GM19328 (cell line): Measurements from ENCODE around the gene FOXRED2.
A peak's percentile ranks its signal among the peaks of the same experiment; 100 is the strongest.
"Not testable (repeated sequence)": the region's sequence is repeated elsewhere in the genome, so short reads cannot be mapped to it uniquely, and the experiment has no call there.

ENCODE experiments used
- ATAC-seq: cut with Tn5 transposase; IDR thresholded peaks from one replicate; pipeline ENCODE4 v1.9.1; 2021; ENCODE audit warnings: mild to moderate bottlenecking, moderate library complexity; ENCODE audit not compliant: unreplicated experiment

FOXRED2 gene

DNA sequence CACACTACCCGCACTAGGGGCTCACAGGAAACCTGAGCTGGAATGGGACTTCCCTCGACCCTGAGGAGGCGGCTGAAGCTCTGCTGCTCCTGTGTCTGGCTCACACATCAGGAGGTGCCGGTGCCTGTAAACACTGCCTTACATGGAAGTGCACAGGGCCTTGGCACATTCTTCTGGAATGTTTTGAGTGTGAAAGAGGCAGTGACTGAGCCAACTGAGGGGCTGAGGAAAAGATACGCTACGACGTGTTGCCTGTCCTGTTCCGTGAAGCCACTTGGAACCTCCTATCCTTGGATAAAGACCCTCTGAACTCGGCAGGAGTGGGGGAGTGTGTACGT, 35.9 kb downstream of the FOXRED2 start:
- no peak for ATAC-seq

DNA sequence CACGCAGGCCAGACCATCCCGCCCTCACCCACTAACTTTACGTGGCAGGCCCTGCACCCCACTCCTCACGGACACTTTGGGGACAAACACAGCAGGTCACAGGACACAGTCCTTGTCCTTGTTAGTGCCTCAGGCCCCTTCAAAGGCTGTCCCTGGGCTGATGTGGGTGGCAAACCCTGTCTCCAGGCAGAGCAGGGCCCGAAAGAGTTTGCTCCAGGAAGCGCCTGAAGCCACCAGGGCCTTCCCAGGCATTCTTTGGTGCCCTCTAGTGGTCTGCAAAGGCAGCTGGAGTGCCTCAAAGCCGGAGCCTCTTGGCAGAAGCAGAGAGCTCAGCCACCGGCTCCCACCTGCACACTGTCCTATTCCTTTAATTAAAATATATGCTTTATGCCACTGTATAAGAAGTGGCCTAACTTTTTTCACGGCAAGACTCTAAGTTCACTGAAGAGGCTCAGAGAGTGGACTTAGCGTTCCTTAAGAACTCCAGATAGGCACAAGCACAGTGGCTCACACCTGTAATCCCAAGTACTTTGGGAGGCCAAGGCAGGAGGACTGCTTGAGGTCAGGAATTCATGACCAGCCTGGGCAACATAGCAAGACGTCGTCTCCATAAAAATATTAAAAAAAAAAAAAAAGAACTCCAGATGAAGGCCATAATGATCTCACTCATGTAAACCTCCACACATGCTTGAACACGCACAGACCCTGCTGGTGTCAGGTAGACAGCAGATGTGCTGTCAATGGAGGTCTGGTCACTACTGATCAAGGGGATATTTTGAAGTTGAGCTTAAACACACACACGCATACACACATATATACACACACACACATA, 36.5 kb downstream of the FOXRED2 start:
- no peak for ATAC-seq

DNA sequence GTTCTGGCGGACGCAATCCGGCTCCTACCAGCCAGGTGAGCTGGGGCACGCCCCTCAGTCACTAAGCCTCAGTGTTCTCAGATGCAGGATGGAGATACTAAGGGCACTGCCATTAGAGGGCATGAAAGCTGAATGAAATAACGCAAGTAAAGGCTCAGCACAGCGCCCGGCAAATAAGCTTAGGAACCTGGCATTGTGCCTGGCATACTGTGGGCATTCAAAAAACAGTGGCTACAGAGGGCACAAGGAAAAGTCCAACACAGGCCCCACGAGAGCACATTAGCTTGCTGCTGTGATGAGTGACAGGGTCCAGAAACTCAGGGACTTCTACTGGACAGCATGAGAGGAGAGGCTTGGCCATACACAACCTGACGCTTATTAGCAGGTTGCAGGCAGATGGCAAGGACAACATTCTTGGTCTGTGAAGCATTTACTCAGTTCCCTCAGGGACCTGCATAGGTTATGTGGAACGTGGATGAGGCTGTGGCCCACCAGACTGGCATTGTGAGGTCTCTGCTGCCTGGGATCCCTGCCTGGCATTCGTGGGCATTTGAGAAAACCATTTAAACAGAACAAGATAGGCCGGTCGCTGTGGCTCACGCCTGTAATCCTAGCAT, 37.6 kb downstream of the FOXRED2 start:
- no peak for ATAC-seq

DNA sequence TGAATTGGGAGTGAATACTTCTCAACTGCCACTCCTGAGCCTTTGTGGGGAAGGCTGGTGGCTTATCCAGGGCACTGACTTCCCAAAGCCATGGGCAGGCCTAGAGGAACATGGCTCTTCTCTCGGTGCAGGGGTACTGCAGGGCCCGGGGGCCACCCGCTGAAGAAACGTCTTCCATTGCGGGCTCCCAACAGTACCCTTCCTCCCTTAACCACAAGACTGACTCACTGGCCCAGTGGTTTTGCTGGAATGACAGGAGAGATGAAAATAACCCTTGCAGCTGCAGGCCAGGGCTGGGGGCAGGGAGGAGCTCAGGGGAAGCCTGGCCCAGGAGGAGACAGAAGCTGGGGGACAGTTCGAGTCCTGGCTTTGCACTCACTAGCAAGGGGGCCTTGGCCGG, 38.9 kb downstream of the FOXRED2 start:
- ATAC-seq: no peak

DNA sequence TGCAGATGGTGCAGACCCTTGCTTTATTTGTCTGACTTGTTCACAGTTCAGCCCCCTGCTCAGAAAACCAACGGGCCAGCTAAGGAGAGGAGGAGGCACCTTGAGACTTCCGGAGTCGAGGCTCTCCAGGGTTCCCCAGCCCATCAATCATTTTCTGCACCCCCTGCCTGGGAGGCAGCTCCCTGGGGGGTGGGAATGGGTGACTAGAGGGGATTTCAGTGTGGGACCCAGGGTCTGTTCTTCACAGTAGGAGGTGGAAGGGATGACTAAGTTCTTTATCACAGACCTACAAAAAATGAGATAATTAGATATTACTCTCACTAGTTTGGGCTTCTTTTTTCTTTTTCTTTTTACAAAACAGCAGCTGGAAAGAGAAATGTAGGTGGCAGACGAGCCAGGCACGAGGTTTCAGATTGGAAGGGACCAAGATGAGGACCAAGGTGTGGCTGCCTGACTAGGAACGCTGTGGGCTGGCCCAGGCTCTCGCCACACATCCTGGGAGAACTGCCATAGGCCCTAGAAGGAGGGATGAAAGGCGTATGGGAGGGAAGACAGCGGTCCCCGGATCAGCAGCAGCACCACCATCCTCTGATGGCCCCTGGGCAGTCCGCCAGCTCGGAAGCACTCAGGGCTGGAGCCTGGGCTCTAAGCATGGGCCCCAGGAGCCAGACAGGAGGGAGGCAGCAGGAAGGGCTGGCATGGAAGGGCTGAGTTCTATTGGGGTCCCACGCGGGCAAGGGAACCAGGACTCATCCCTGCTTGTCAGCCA, 39.6 kb downstream of the FOXRED2 start:
- no peak for ATAC-seq

DNA sequence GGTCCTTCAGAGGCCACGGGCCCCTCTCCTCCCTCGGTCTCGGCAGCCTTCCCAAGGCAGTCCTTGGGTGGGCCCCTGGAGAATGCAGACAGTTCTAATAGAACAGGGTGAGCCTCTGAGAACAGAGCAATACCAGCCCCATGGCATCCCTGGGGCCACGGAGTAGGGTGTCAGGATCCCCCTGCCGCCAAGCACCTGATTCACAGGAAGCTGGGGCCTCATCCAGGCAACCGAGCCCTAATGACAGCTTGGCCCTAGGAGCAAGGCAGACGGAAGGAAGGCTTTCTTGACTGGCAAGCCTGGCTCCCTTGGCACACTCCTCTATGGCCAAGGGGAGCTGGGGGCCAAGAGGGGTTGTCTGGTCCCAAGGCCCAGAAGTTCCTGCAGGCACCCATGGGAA, 40.6 kb downstream of the FOXRED2 start:
- ATAC-seq: no peak

DNA sequence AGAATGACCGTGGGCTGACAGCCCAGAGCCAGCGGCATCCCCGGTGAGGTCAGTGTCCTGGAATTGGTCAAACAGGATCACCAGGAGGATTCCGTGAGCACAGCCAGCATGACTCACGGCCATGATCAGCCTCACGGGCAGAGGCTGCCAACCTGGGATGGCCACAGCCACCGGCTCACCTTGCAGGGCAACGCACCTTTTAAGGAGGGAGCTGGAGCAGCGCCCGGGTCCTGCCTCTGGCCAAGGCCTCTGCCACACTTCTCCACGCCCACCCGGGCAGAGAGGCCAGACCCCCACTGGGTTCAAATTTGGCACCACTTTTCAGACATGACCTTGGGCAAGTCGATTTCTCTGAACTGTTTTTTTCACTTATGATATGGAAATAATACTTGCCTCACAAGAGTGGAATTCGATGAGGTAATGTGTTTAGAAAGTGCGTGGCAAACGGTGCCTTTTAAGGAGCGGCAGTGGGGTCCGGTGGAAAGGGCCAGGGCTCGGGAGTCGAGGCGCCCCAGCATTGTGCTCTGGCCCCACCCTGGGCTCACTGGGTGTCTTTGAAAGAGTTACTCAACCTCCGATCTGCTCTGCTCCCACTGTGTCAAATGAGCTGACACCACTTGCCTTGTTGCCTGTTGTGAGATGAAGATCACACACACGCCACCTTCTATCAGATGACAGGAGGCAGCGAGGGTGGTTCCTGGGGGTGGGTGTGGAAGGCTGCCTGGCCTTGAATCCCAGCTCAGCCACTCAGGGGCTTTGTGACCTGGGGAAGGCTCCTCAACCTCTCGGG, 41.4 kb downstream of the FOXRED2 start:
- ATAC-seq: no peak

DNA sequence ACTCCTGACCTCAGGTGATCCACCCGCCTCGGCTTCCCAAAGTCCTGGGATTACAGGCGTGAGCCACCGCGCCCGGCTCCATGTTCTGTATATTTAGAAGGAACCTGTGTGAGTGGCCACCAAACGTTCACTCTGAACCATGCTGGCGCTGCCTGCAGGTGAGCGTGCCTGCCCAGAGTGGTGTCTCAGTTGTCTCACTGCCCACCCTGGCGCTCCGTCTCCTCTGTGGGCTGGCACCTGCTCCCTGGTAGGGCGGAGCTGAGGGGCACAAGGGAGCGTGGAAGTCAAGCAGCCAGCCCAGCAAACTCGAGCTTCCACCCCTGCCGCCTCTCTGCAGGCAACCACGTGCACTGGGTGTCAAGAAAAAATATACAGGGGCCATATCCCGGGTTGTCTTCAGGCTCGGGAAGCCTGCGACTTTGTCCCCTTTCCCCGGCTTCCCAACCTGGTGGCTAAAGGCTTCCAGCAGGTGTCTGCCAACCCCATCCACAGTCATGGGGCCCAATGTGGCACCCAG, 42.1 kb downstream of the FOXRED2 start:
- ATAC-seq: no peak

DNA sequence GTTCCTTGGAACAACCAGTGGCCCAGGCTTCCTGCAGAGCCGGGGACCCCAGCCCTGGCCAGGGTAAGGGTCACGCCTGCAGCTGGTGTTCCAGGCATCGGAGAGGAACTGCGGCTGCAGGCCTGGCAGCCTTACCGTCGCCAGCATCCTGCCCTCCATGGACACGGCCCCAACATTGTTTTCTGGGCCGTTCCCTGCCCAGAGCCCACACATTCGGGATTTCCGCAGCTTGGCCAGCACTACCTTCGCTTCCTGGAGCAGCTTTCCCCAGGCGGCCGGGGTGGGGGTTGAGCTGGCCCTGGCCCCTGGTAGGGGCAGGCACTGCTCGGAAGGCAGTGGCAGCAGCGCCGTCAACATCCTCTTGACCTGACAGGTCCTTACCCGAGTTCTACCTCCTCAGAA, 43.1 kb downstream of the FOXRED2 start:
- no peak for ATAC-seq

DNA sequence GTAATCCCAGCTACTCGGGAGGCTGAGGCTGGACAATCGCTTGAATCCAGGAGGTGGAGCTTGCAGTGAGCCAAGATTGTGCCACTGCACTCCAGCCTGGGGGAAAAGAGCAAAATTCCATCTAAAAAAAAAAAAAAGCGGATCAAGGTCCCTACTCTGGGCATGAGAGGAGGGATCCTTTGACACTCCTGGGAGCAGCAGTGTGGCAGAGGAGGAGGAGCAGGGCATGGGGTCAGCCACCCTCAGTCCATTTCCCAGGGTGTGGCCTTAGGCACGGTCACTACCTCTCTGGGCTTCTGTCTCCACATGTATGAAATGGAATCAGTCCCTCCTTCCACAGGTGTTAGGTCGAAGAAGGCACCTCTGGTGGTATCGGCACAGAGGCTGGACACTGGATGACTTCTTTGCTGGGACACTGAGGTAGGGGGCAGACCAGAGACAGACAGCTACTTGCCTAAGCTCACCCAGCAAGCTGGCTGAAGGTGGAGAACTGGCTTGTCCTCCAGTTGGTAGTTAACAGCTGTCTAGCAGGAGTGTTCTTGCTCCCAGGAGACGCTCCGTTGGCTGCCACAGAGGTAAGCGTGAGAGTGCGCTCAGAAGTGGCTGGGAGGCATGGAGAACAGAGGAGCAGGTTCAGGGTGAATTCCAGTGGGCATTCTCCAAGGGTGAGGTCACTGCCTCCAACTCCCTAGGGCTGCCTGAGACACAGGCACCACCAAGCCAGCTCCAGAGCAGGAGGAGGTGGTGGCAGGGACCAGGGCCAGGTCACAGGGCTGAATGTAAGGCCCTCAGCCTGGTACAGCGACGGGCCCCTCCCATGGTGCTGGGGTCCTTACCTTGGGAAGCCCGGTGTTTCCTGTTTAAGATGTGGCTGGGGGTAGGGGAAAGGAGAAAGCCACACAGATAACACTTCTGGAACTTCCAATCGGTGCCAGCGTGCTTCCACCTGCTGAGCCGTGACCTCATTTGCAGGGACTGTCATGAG, 44.9 kb downstream of the FOXRED2 start:
- no peak for ATAC-seq

DNA sequence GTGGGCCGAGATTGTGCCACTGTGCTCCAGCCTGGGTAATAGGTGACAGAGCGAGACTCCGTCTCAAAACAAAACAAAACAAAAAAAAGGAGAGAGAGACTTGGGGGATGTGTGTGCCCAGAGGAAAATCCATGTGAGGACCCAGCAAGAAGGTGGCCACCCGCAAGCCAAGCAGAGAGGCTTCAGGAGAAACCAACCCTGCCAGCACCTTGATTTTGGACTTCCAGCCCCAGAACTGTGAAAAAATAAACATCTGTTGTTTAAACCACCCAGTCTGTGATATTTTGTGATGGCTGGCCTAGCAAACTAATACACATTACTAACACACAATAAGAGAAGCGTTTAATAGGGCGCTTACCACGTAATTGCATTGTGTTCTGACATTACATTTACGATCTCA, 46.6 kb downstream of the FOXRED2 start:
- no peak for ATAC-seq

DNA sequence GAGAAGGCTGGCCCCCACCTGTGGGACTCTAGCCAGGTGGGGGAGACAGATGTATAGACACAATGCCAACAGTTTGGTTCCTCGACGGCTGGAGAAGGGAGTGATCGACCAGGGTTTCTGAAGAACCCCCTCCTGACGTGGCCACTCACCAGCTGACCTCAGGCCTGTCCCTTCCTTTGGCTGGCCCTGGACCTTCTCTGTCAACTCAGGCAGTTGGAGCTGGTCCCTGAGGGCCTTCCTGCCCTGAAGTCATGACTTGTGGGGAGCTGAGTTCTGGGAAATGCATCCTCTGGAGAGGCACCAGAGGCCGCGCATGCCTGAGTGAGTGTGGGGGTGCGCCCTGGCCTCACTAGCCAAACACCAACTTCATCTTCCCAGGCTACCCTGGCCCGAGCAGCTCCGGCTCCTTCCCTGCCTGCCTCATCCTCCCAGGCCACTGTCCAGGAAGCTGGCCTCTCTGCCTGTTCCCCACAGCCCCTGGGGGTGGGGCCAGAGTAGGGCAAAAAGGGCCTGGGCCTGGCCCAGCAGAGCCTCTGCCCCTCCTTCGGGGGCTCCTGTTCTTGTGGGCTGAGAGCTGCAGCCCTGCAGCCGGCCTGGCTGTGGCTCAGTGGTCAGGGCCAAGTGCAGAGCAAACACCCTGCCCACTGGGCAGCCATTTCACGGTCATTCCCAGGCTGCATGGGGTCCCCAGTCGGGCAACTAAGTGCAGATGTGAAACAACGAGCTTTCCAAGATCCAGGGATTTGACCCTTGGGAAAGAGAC, 49.0 kb downstream of the FOXRED2 start:
- ATAC-seq: no peak

DNA sequence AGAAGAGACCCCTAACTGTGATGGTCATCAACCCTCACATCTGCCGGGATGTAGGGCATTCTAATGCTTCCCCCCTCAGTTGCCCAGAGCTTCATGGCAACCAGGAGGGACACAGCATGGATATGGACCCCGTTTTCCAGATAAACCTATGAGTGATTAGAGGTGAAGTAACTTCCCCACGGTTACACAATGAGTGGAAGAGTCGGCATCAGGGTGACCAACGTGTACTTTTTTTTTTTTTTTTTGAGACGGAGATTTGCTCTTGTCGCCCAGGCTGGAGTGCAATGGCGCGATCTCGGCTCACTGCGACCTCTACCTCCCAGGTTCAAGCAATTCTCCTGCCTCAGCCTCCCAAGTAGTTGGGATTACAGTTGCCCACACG, 50.4 kb downstream of the FOXRED2 start:
- ATAC-seq: no peak

DNA sequence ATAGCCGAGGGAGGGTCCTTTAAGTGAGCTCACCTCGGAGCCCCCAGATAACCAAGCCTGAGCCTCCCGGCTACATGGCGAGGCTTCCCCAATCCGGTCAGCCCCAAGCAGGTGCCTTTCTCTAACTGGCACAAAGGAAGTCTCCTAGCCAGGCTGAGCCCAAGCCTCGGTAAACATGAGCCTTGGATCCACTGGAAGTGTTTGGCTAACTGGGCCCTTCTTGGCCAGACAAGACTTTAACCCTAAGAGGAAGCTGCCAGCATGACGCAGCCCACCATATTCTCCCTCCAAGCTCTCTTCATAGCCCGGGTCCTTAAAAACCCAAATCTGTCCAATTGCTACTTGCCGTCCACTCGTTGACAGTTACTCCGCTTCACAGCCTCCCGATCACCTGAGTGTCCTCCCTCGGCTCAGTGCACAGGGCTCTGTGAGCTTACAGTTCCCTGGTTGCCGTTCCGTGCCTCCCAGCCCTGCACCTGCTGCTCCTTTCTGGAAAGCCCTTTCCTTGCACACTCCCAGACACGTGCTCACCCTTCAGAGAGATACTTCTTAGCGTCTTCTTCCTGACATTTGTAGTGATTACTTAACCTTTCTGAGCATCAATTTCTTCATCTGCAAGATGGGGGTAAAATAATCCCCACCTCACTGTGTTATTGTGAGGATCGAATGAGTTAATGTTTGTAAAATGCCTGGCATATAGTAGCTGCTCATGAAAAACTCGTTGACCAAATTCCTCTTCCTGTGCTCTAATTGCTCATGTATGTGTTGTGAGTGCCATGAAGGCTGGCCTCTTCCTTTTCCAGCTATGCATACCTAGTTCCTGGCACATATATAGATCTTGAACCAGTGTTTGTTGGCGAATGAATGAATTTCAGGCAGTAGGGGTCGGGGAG, 51.0 kb downstream of the FOXRED2 start:
- ATAC-seq: no peak

DNA sequence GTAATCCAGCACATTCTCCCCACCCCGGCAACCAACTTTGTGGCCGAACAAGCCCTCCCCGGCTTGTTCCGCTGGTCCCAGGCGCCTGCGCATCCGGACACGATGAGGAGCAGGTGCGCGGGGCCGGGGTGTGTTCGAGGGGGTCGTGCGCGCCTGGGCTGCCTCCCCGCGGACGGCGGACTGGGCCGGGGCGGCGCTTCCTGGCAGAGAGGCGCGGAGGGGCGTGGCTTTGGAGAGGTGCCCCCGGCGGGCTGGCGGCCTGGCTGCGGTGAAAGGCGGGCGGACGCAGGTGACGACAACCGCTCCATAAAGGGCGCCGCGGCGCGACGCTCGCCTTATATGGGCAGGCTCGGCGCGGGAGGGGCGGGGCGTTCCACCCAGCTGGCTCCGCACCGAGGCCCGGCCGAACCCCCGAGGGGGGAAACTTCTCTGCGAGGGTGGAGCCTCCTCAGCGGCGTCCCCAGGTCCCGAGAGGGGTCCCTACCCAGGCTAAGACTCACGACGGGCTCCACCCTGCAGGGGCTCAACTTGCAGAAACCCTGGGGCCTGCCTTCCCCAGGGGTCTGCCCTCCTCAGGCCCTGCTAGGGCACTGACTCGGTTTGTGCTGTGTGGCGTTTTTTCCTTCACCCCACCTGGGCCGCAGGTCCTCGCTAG, 51.8 kb downstream of the FOXRED2 start:
- ATAC-seq: peak; percentile 53

DNA sequence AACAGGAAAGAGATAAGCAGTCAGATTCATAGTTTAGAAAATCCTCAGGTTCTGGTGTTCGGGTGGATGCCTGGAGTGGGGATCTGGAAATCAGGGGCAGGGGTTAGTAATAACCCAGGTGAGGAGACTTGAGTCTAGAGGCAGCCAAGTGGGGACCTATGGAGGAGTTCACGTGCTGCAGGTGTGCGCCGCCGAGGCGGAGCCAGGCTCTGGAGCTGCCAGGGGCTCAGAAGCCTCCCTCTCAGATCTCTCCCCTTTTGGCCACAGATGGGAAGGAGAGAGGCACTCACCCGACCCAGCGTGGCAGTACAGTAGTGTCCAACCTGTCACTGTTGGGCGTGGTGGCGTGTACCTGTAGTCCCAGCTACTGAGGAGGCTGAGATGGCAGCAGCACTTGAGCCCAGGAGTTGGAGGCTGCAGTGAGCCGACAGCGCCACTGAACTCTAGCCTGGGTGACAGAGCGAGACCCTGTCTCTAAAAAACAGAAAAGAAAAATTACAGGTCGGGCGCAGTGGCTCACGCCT, 52.9 kb downstream of the FOXRED2 start:
- ATAC-seq: no peak

DNA sequence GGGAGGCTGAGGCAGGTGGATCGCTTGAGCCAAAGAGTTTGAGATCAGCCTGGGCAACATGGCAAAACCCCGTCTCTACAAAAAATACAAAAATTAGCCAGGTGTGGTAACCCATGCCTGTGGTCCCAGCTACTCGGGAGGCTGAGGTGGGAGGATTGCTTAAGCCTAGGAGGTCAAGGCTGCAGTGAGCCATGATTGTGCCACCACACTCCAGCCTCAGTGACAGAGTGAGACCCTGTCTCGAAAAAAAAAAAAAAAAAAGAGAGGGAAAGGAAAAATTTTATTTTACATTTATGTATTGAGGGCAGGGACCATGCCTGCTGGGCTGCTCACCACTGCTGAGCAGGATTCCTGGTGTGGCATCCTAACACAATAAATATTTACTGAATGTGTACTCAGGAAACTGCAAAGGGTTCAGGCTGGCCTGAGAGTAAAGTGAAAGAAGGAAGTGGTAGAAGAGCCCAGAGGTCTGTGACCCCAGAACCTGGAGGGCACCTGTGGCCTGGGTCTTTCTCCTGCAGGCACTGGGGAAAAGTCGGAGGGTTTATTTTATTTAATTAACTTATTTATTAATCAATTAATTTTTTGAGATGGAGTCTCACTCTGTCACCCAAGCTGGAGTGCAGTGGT, 53.7 kb downstream of the FOXRED2 start:
- not testable (repeated sequence) for ATAC-seq
